Panc1 (cell line): Measurements from ENCODE around the gene EFCAB9. TPM values are rescaled to one million over a fixed set of nuclear protein-coding genes. Genes with fewer than 3 reads are reported as not detected.

Experiments
- ATAC-seq: fragments of 200-7000 bp; cut with Tn5 transposase; 2 replicates; pipeline ENCODE4 v1.9.1; 2020; ENCODE audit warnings: mild to moderate bottlenecking, moderate library complexity
- BruUV-seq: library from RNA; stranded (reverse); fragments of 400-500 nt; replicated peaks from 2 replicates; lab custom pipeline; 2021; lab: Mats Ljungman, UMichigan
- CTCF ChIA-PET: fragments of 300-600 bp; sonication (Branson Sonifier 250); formaldehyde crosslinking; loops from one replicate; lab custom pipeline; 2022; ENCODE audit warnings: antibody characterized with exemption; lab: Charles Lee
- POLR2A ChIA-PET: fragments of 300-600 bp; sonication (Branson Sonifier 250); formaldehyde crosslinking; loops from one replicate; lab custom pipeline; 2022; ENCODE audit warnings: antibody characterized with exemption; lab: Charles Lee
- DNase-seq: peaks from one replicate; pipeline ENCODE4 v3.0.0-alpha.2; 2010; ENCODE audit warnings: low read depth, low spot score
- H3K27ac ChIP-seq: 2 replicates; pipeline ENCODE4 v1.5.1; 2011; ENCODE audit warnings: mild to moderate bottlenecking, low read length, inconsistent platforms
- H3K27me3 ChIP-seq: fragments of 200-500 bp; sonication (Bioruptor generic); 2 replicates; pipeline ENCODE4 v1.6.0; 2014; ENCODE audit warnings: low read length, inconsistent platforms; ENCODE audit not compliant: control insufficient read depth, insufficient read depth
- H3K36me3 ChIP-seq: fragments of 200-500 bp; sonication (Bioruptor generic); 2 replicates; pipeline ENCODE4 v1.5.1; 2014; ENCODE audit warnings: inconsistent platforms, mild to moderate bottlenecking, low read length, moderate library complexity; ENCODE audit not compliant: control insufficient read depth, insufficient read depth
- H3K4me1 ChIP-seq: 2 replicates; pipeline ENCODE4 v1.5.1; 2011; ENCODE audit warnings: inconsistent platforms, mild to moderate bottlenecking, low read length, moderate library complexity; ENCODE audit not compliant: control insufficient read depth, insufficient read depth
- H3K4me3 ChIP-seq, 2 experiments: 2 replicates each; pipeline ENCODE4 v1.5.1; 2011 to 2012; ENCODE audit warnings: low read depth in 2 of 2, low read length in 2 of 2, mild to moderate bottlenecking in 2 of 2, inconsistent platforms in 1 of 2, moderate library complexity in 1 of 2
- H3K9me3 ChIP-seq: fragments of 200-500 bp; sonication (Bioruptor generic); 2 replicates; pipeline ENCODE4 v1.5.1; 2014; ENCODE audit warnings: low read depth, mild to moderate bottlenecking, inconsistent platforms, low read length, moderate library complexity; ENCODE audit not compliant: control insufficient read depth, insufficient read depth
- POLR2AphosphoS5 ChIP-seq: IDR thresholded peaks from 2 replicates; pipeline ENCODE4 v1.6.1; 2012; ENCODE audit warnings: mild to moderate bottlenecking, low read depth, low read length, moderate library complexity
- SIN3A ChIP-seq: IDR thresholded peaks from 2 replicates; pipeline ENCODE4 v1.6.1; 2012; ENCODE audit warnings: low read depth, mild to moderate bottlenecking, low read length, moderate library complexity, borderline replicate concordance; ENCODE audit not compliant: insufficient read depth
- TCF7L2 ChIP-seq: IDR thresholded peaks from 2 replicates; pipeline ENCODE4 v1.6.1; 2011; ENCODE audit warnings: mild to moderate bottlenecking, low read depth, low read length, inconsistent platforms
- in situ Hi-C: cut with HindIII; loops from 2 replicates; pipeline ENCODE4 v1.10.0; 2016; ENCODE audit warnings: low sequenced_read_pairs, low pct_unique_long_range_greater_than_20kb
- intact Hi-C: fragments of 100-400 bp; cut with micrococcal nuclease; formaldehyde crosslinking; loops from one replicate; pipeline ENCODE4 v1.10.0; 2022; ENCODE audit not compliant: unreplicated experiment
- total RNA-seq: library from RNA; stranded (reverse); gene quantifications from one replicate; pipeline ENCODE4 v1.2.1, GENCODE V29; 2021; ENCODE audit not compliant: unreplicated experiment
- TF ChIP-seq, protein P1 (sequence below): fragments of 450-650 bp; IDR thresholded peaks from 2 replicates; pipeline ENCODE4 v1.5.1; 2017; ENCODE audit warnings: mild to moderate bottlenecking
- TF ChIP-seq, protein P2 (sequence below), 2 experiments: IDR thresholded peaks; 2 replicates each; pipeline ENCODE4 v1.6.1; 2011 to 2012; ENCODE audit warnings: low read depth in 2 of 2, control low read depth in 1 of 2, low read length in 1 of 2, mild to moderate bottlenecking in 1 of 2, moderate library complexity in 1 of 2; ENCODE audit not compliant: insufficient read depth in 1 of 2

EFCAB9 gene
- total RNA-seq, 1 experiment from 2014 or later = not detected

DNA sequence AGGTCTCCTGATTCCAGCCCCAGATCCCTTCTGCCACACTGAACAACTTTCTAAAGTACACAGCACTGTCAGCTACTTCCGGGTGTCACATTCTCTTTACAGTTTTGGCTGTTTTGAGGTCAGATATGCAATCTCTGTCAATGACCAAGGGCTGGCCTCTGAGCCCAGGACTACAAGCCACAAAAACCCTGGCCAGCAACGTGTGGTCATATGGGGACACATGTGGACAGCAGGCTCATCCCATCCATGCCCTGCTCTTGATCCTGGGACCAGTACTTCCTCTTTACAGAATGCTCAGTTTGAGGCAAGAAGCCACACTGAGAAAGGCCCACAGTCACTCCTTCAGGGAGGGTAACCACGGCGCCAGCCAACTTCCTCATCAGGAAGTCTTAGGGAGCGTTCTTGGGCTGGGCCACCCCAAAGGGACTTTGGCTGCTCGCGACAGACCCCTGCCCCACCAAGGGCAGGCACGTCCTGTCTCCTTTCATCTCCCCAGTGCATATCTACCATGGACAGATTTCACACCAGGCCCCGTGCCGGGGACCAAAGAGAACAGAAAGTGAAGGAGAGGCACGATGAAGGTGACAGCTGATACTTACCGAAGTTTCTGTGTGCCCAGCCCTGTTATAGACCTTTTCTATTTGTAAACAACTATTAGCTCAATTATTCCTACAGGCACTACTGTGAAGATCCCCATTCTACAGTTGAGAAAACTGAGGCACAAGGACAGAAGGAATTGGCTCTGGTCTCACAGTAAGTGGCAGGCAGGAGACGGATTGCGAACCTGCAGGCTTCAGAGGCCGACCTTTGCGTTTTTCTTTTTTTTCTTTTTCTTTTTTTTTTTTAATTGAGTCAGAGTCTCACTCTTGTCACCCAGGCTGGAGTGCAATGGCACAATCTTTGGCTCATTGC is 43.2 kb upstream of the EFCAB9 start:
- in situ Hi-C loops = no loop called here
- Histone ChIP-seq H3K9me3 (no peaks in the 10 kb centered on the region), H3K27me3 (no peaks in the 10 kb centered on the region), H3K36me3 (no peaks in the 10 kb centered on the region), H3K4me3 (no peak overlapping the region), H3K27ac (no peak overlapping the region), H3K4me1 (no peaks in the 10 kb centered on the region)
- intact Hi-C loops = no loop called here
- 0 out of 2 replicates have a peak, but pooled peaks have one; percentile 30 for ATAC-seq
- no peak for DNase-seq
- TF ChIP-seq TCF7L2 (no peak), POLR2AphosphoS5 (no peak), SIN3A (no peak)
- TF ChIP-seq, protein P1, sequence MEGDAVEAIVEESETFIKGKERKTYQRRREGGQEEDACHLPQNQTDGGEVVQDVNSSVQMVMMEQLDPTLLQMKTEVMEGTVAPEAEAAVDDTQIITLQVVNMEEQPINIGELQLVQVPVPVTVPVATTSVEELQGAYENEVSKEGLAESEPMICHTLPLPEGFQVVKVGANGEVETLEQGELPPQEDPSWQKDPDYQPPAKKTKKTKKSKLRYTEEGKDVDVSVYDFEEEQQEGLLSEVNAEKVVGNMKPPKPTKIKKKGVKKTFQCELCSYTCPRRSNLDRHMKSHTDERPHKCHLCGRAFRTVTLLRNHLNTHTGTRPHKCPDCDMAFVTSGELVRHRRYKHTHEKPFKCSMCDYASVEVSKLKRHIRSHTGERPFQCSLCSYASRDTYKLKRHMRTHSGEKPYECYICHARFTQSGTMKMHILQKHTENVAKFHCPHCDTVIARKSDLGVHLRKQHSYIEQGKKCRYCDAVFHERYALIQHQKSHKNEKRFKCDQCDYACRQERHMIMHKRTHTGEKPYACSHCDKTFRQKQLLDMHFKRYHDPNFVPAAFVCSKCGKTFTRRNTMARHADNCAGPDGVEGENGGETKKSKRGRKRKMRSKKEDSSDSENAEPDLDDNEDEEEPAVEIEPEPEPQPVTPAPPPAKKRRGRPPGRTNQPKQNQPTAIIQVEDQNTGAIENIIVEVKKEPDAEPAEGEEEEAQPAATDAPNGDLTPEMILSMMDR = no peak
- TF ChIP-seq, protein P2, sequence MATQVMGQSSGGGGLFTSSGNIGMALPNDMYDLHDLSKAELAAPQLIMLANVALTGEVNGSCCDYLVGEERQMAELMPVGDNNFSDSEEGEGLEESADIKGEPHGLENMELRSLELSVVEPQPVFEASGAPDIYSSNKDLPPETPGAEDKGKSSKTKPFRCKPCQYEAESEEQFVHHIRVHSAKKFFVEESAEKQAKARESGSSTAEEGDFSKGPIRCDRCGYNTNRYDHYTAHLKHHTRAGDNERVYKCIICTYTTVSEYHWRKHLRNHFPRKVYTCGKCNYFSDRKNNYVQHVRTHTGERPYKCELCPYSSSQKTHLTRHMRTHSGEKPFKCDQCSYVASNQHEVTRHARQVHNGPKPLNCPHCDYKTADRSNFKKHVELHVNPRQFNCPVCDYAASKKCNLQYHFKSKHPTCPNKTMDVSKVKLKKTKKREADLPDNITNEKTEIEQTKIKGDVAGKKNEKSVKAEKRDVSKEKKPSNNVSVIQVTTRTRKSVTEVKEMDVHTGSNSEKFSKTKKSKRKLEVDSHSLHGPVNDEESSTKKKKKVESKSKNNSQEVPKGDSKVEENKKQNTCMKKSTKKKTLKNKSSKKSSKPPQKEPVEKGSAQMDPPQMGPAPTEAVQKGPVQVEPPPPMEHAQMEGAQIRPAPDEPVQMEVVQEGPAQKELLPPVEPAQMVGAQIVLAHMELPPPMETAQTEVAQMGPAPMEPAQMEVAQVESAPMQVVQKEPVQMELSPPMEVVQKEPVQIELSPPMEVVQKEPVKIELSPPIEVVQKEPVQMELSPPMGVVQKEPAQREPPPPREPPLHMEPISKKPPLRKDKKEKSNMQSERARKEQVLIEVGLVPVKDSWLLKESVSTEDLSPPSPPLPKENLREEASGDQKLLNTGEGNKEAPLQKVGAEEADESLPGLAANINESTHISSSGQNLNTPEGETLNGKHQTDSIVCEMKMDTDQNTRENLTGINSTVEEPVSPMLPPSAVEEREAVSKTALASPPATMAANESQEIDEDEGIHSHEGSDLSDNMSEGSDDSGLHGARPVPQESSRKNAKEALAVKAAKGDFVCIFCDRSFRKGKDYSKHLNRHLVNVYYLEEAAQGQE (IDR thresholded peaks at IDR 0.05; ENCODE audit: insufficient read depth in 1 of 2, low read depth in 2 of 2, low read length in 1 of 2) = no peak
- no TSS peak for BruUV-seq
- ChIA-PET CTCF (no interaction called here), POLR2A (no interaction called here)

DNA sequence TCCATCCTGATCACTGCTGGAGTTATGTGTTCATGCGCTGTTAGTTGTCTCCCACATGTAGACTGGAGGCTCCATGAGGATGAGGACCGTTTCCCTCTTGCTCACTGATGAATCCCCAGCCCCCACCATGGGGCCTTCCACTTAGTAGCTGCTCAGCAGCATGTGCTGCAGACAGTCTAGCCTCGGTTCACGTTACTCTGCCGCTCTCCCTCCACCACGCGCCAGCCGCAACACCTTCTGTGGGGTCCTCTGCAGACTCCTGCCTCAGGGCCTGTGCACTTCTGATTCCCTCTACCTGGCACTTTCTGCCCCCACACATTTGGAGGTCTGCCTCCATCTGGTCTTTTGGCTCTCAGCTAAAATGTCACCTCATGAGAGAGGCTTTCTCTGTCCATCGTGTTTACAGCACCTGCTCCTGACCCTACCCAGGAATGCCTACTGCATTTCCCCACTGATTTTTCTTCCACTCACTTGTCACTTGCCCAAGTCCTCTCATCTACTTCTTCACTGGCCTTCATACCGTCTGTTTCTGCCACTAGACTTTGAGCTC is 42.2 kb upstream of the EFCAB9 start:
- DNase-seq (no peak), ATAC-seq (no peak)
- intact Hi-C loops = no loop called here
- in situ Hi-C loops = no loop called here
- Histone ChIP-seq H3K27me3 (no peaks in the 10 kb centered on the region), H3K4me3 (no peak overlapping the region), H3K4me1 (no peaks in the 10 kb centered on the region), H3K36me3 (no peaks in the 10 kb centered on the region), H3K27ac (no peak overlapping the region), H3K9me3 (no peaks in the 10 kb centered on the region)
- TF ChIP-seq SIN3A = no peak
- no peak for TF ChIP-seq TCF7L2
- TF ChIP-seq, protein P2 (IDR thresholded peaks at IDR 0.05; ENCODE audit: insufficient read depth in 1 of 2, low read depth in 2 of 2, low read length in 1 of 2) = no peak
- TF ChIP-seq, protein P1 = no peak
- TF ChIP-seq POLR2AphosphoS5 = no peak
- ChIA-PET POLR2A (no interaction called here), CTCF (no interaction called here)
- BruUV-seq = no TSS peak
